Thyroid gland (tissue), 4 donors: ENCODE data around the gene SENP2. TPM values are rescaled to one million over a fixed set of nuclear protein-coding genes. Genes with fewer than 3 reads are reported as not detected.
"Not testable (repeated sequence)": the region's sequence is repeated elsewhere in the genome, so short reads cannot be mapped to it uniquely, and the experiment has no call there.

Source experiments
- DNase-seq, 2 donors: peaks; one replicate each; pipeline ENCODE4 v3.0.0-alpha.2; 2019
- H3K27ac ChIP-seq, 3 donors: fragments of 200-600 bp; sonication (generic); 1 replicate in 2 of 3; 2 replicates in 1 of 3; pipeline ENCODE4 v1.5.1; 2016 to 2019; ENCODE audit warnings: mild to moderate bottlenecking in 1 of 3, moderate library complexity in 1 of 3
- H3K27me3 ChIP-seq: fragments of 200-600 bp; sonication (generic); one replicate; pipeline ENCODE4 v1.5.1; 2019
- H3K36me3 ChIP-seq, 2 donors: fragments of 200-600 bp; sonication (generic); one replicate each; pipeline ENCODE4 v1.5.1; 2016 to 2019
- H3K4me1 ChIP-seq, 2 donors: fragments of 200-600 bp; sonication (generic); one replicate each; pipeline ENCODE4 v1.5.1; 2017 to 2019
- H3K4me3 ChIP-seq, 3 donors: fragments of 200-600 bp; sonication (generic); replicated peaks in 1 of 3; 1 replicate in 2 of 3; 2 replicates in 1 of 3; pipeline ENCODE4 v1.5.1; 2016; ENCODE audit warnings: mild to moderate bottlenecking in 1 of 3
- H3K9me3 ChIP-seq: fragments of 200-600 bp; sonication (generic); one replicate; pipeline ENCODE4 v1.5.1; 2017
- POLR2A ChIP-seq, 2 donors: fragments of 450-650 bp; IDR thresholded peaks; one replicate each; pipeline ENCODE4 v1.6.1; 2017; ENCODE audit warnings: antibody characterized with exemption in 2 of 2, mild to moderate bottlenecking in 2 of 2, moderate library complexity in 1 of 2
- WGBS, 2 donors: methylation state at CpG; one replicate each; pipeline ENCODE4 v1.1.5; 2017; 5-methylcytosine and 5-hydroxymethylcytosine counted together
- intact Hi-C: fragments of 100-400 bp; cut with DNase I; formaldehyde crosslinking; loops from one replicate; pipeline ENCODE4 v1.15.1; 2023
- total RNA-seq, 4 donors: library from RNA; depleted of rRNA; stranded (reverse); fragments of >200 nt; gene quantifications; one replicate each; pipeline ENCODE4 v1.2.3, GENCODE V29; 2016
- TF ChIP-seq, protein P1 (sequence below), 6 experiments: fragments of 200-600 bp in 3 of 6; fragments of 450-650 bp in 3 of 6; sonication (generic) in 3 of 6; IDR thresholded peaks; one replicate each; pipeline ENCODE4 v1.5.1; 2016 to 2019; ENCODE audit warnings: antibody characterized with exemption in 6 of 6, mild to moderate bottlenecking in 2 of 6, inconsistent platforms in 1 of 6, moderate library complexity in 1 of 6

Gene SENP2
- total RNA-seq, 4 donors from 2014 or later = 34.0 to 82.9 (median 39.6) TPM

DNA sequence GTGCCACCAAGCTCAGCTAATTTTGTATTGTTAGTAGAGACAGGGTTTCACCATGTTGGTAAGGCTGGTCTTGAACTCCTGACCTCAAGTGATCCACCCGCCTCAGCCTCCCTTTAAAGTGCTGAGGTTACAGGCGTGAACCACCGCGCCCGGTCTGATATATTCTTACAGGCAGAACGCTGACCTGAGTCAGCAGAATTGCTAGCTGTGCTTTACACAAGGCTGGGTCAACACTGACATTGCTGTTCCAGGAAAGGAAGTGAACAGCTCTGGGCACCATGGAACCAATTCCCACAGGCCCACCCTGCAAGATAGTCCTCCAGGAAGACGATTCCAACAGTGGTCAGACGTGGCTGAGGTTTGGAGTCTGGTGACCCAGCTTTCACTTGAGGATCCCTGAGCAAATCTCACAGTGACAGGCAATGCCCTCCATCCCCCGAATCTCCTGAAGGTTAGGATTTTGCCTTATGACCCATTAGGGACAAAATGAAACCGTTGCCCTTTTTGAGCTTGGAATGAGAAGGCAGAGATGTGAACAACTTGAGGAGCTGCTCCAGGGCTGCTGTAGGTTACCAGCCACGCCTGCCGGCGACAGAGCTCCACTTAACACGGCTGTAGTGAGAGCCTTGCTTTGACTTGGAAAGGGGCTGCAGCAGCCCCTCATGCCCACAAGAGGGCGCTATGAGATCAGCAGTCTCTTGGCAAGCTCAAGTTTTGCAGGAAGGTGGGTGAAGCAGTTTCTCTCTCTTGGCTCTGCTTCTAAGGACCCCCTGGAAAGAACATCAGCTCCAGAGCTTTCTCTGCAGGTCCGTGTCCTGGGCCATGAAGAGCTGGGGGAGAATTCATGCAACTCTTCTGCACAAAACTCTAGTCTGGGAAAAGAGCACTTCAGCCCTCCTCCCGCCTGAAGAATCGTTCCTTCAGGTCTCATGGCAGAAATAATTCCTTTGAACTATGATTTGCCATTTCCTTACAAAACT is 74.1 kb downstream of the SENP2 start:
- TF ChIP-seq, protein P1, sequence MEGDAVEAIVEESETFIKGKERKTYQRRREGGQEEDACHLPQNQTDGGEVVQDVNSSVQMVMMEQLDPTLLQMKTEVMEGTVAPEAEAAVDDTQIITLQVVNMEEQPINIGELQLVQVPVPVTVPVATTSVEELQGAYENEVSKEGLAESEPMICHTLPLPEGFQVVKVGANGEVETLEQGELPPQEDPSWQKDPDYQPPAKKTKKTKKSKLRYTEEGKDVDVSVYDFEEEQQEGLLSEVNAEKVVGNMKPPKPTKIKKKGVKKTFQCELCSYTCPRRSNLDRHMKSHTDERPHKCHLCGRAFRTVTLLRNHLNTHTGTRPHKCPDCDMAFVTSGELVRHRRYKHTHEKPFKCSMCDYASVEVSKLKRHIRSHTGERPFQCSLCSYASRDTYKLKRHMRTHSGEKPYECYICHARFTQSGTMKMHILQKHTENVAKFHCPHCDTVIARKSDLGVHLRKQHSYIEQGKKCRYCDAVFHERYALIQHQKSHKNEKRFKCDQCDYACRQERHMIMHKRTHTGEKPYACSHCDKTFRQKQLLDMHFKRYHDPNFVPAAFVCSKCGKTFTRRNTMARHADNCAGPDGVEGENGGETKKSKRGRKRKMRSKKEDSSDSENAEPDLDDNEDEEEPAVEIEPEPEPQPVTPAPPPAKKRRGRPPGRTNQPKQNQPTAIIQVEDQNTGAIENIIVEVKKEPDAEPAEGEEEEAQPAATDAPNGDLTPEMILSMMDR (IDR thresholded peaks at IDR 0.05) = peak; percentile 78 to 97 (median 88)
- no peak for TF ChIP-seq POLR2A (IDR thresholded peaks at IDR 0.05)
- Histone ChIP-seq H3K9me3 (no peaks in the 10 kb centered on the region), H3K4me1 (peaks cover 0 to 19% of the 10 kb centered on the region in 2 donors), H3K27ac (no peak overlapping the region), H3K36me3 (peaks cover 0 to 2% of the 10 kb centered on the region in 2 donors), H3K4me3 (no peak overlapping the region), H3K27me3 (no peaks in the 10 kb centered on the region)
- peak; percentile 79 to 81 for DNase-seq
- intact Hi-C loops = no loop called here
- WGBS, 2 donors = 47 to 53% methylated on average over 12 to 18 of the region's 18 CpGs

DNA sequence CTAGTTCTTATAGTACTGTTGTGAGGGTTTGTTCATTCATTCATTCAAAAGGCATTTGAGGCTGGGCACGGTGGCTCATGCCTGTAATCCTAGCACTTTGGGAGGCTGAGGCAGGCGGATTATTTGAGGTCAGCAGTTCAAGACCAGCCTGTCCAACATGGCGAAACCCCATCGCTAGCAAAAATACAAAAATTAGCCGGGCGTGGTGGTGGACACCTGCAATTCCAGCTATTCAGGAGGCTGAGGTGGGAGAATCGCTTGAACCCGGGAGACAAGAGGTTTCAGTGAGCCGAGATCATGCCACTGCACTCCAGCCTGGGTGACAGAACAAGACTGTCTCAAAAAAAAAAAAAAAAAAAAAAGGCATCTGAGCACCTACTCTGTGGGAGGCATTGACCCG is 75.2 kb downstream of the SENP2 start:
- H3K27ac ChIP-seq, H3K4me3 ChIP-seq, H3K9me3 ChIP-seq, DNase-seq, H3K36me3 ChIP-seq, intact Hi-C loops, H3K27me3 ChIP-seq: not testable (repeated sequence)
- WGBS, 2 donors = 94 to 96% methylated on average over 10 of the region's 10 CpGs
- peaks cover 0 to 15% of the 10 kb centered on the region in 2 donors for H3K4me1 ChIP-seq

GRCh38 chr3:185661772-185662171 is 75.7 kb downstream of the SENP2 start:
- H3K4me1 ChIP-seq = peaks cover 0 to 15% of the 10 kb centered on the region in 2 donors
- H3K27ac ChIP-seq = no peak overlapping the region
- TF ChIP-seq, protein P1 (IDR thresholded peaks at IDR 0.05) = no peak
- TF ChIP-seq POLR2A (IDR thresholded peaks at IDR 0.05) = no peak
- WGBS, 2 donors = 88 to 91% methylated on average over 4 of the region's 4 CpGs
- intact Hi-C loops = no loop called here
- H3K36me3 ChIP-seq = no peaks in the 10 kb centered on the region
- no peaks in the 10 kb centered on the region for H3K9me3 ChIP-seq
- no peak for DNase-seq
- H3K27me3 ChIP-seq = no peaks in the 10 kb centered on the region
- H3K4me3 ChIP-seq = no peak overlapping the region

GRCh38 chr3:185663929-185664328 is 77.8 kb downstream of the SENP2 start:
- TF ChIP-seq POLR2A (IDR thresholded peaks at IDR 0.05) = no peak
- TF ChIP-seq, protein P1 (IDR thresholded peaks at IDR 0.05) = no peak
- Histone ChIP-seq H3K4me3 (no peak overlapping the region), H3K9me3 (no peaks in the 10 kb centered on the region), H3K27me3 (no peaks in the 10 kb centered on the region), H3K4me1 (peaks cover 0 to 15% of the 10 kb centered on the region in 2 donors), H3K27ac (no peak overlapping the region), H3K36me3 (no peaks in the 10 kb centered on the region)
- no peak for DNase-seq
- intact Hi-C loops = no loop called here
- 98 to 100% methylated on average over 5 of the region's 5 CpGs for WGBS, 2 donors

- WGBS, 2 donors = 95 to 96% methylated on average over 4 of the region's 4 CpGs
- TF ChIP-seq POLR2A (IDR thresholded peaks at IDR 0.05) = no peak
- TF ChIP-seq, protein P1 (IDR thresholded peaks at IDR 0.05) = no peak
- intact Hi-C loops = no loop called here
These were observed 81.5 kb downstream of the SENP2 start for GRCh38 chr3:185667574-185667973.

More at GRCh38 chr3:185667574-185667973, 81.5 kb downstream of the SENP2 start:
- no peaks in the 10 kb centered on the region for H3K9me3 ChIP-seq
- no peaks in the 10 kb centered on the region for H3K4me1 ChIP-seq
- peaks cover 0 to 5% of the 10 kb centered on the region in 2 donors for H3K36me3 ChIP-seq
- H3K27me3 ChIP-seq = no peaks in the 10 kb centered on the region
- H3K4me3 ChIP-seq = no peak overlapping the region
- H3K27ac ChIP-seq = no peak overlapping the region
- no peak for DNase-seq
